Heart left ventricle (tissue), 13 donors: ENCODE data around the gene KCNH6.

ENCODE experiments used
- CTCF ChIP-seq, 12 donors: fragments of 200-600 bp; sonication (generic) in 4 of 12; IDR thresholded peaks; one replicate each; pipeline versions ENCODE4 v1.5.0 to v1.8.0; 2018 to 2022; ENCODE audit warnings: antibody characterized with exemption in 12 of 12, mild to moderate bottlenecking in 5 of 12
- POLR2A ChIP-seq, 2 donors: fragments of 450-650 bp; IDR thresholded peaks; one replicate each; pipeline ENCODE4 v1.6.1; 2017; ENCODE audit warnings: antibody characterized with exemption in 2 of 2, mild to moderate bottlenecking in 2 of 2, moderate library complexity in 2 of 2
- donor health status: ischemic (EF 13 %, LVEDD 7.1; RV severe dilation, severe dysfunction).
- donor health status: DM: no; HTN: yes; CAD: no.
- donor health status: DM: no; HTN: no; CAD: no.
- donor health status: ischemic (EF 25% LVEDD 6.9; RV normal size, moderate dysfunction).
- donor health status: ischemic (EF 25% LVEDD 5.7; RV mildly dilated, moderate dysfunction).
- donor health status: ischemic (EF 35%, LVEDD 5.7; RV mildly dilated, moderate dysfunction).
- donor health status: nonischemic (EF 11% LVEDD 7.7; RV severe dilation, severe dysfunction).
- donor health status: DM: yes; HTN: yes; CAD: no.
- donor health status: PGD.
- donor health status: ischemic (EF 29% LVEDD 5.4; RV normal size, mild dysfunction).
- donor health status: nonischemic (EF 23%, LVEDD 6.1; RV moderate dilation, normal function).

- TF ChIP-seq CTCF (IDR thresholded peaks at IDR 0.05) (no peak), POLR2A (IDR thresholded peaks at IDR 0.05) (no peak)
These were observed 18.9 kb upstream of the KCNH6 start for GRCh38 chr17:63504261-63504660.
